Kidney (tissue), 14 donors: ENCODE data around the gene PLGRKT. TPM values are rescaled to one million over a fixed set of nuclear protein-coding genes. Genes with fewer than 3 reads are reported as not detected.
"Not testable (repeated sequence)": the region's sequence is repeated elsewhere in the genome, so short reads cannot be mapped to it uniquely, and the experiment has no call there.

Experiments
- DNase-seq, 5 donors: peaks; one replicate each; pipeline ENCODE4 v3.0.0-alpha.2; 2013 to 2020
- FAIRE-seq: peaks from 2 replicates; lab custom pipeline; 2012; peaks lifted over from hg19 to GRCh38; lab: Jason Lieb, UNC
- H3K27ac ChIP-seq, 2 donors: one replicate each; pipeline ENCODE4 v1.7.0; 2013; ENCODE audit warnings: low read depth in 2 of 2, low read length in 2 of 2, inconsistent platforms in 1 of 2
- H3K27me3 ChIP-seq: one replicate; pipeline ENCODE4 v1.7.1; 2013; ENCODE audit warnings: low read length, inconsistent platforms; ENCODE audit not compliant: control insufficient read depth, insufficient read depth
- H3K36me3 ChIP-seq, 3 donors: one replicate each; pipeline versions ENCODE4 v1.7.0 to v1.7.1; 2013; ENCODE audit warnings: low read length in 3 of 3, control low read depth in 1 of 3, inconsistent platforms in 1 of 3; ENCODE audit not compliant: insufficient read depth in 3 of 3, control insufficient read depth in 2 of 3
- H3K4me1 ChIP-seq, 3 donors: one replicate each; pipeline versions ENCODE4 v1.7.0 to v1.7.1; 2013; ENCODE audit warnings: low read length in 3 of 3, inconsistent platforms in 1 of 3, low read depth in 1 of 3; ENCODE audit not compliant: control insufficient read depth in 2 of 3, insufficient read depth in 2 of 3
- H3K4me3 ChIP-seq, 3 donors: one replicate each; pipeline versions ENCODE4 v1.7.0 to v1.8.1; 2013; ENCODE audit warnings: low read length in 3 of 3, control low read depth in 1 of 3, inconsistent platforms in 1 of 3
- H3K9ac ChIP-seq, 3 donors: one replicate each; pipeline versions ENCODE4 v1.7.0 to v1.7.1; 2013; ENCODE audit warnings: low read length in 3 of 3, control low read depth in 1 of 3, inconsistent platforms in 1 of 3
- H3K9me3 ChIP-seq, 3 donors: one replicate each; pipeline versions ENCODE4 v1.7.0 to v1.7.1; 2013; ENCODE audit warnings: low read length in 3 of 3, control low read depth in 1 of 3, inconsistent platforms in 1 of 3; ENCODE audit not compliant: control insufficient read depth in 2 of 3, insufficient read depth in 1 of 3
- intact Hi-C: fragments of 100-400 bp; cut with DNase I; formaldehyde crosslinking; loops from one replicate; pipeline ENCODE4 v1.11.1; 2022
- polyA plus RNA-seq: library from polyadenylated mRNA; stranded (reverse); fragments of 350-450 nt; fragmentation: Illumina TruSeq; extraction: RNeasy Lipid Tissue Mini Kit (QIAGEN cat#74804); gene quantifications from one replicate; pipeline ENCODE4 v1.2.3, GENCODE V29; 2014; ENCODE audit warnings: low read depth, low replicate concordance; ENCODE audit not compliant: insufficient read depth
- total RNA-seq: library from RNA; stranded (reverse); fragmentation: NEBNext Ultra II Directional; extraction: Animal tissue kit (Norgen Biotek cat#: 25700); gene quantifications from one replicate; pipeline ENCODE4 v1.2.1, GENCODE V29; 2021
- TF ChIP-seq, protein P1 (sequence below): IDR thresholded peaks from 3 replicates; pipeline ENCODE4 v1.5.1; 2012; ENCODE audit warnings: mild to moderate bottlenecking, moderate library complexity, borderline replicate concordance; ENCODE audit not compliant: insufficient read depth; ENCODE audit errors: extremely low read depth
- donor health status: control.
- donor health status: control.
- donor health status: control.
- donor health status: control.
- donor health status: control.
- donor health status: DM: yes; HTN: yes; CAD: no.
- donor health status: Normal renal cell carcinoma (clear cell type).

PLGRKT gene
- total and polyA plus RNA-seq, 2 donors from 2014 or later: 35.2 to 50.9 TPM

DNA sequence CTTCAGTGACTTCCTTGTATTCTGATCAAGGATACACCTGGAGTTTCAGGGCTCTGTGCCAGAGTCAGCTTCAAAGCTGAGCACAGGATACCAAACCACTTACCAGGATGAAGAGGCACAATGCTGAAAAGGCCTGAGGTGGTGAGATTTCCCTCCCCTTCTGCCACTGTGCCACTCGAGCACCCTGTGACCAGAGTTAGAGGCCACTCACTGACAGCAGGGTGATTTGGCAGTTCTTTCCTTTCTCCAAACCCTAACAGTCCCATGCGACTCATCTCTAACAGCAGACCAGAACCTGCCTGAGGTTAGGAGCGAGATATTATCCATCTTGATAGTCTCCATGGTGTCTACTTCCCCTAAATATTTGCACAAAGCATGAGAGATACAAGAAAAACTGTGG, 1.8 kb downstream of the PLGRKT start:
- Histone ChIP-seq H3K36me3 (peaks cover 0 to 7% (median 0%) of the 10 kb centered on the region in 3 donors), H3K9ac (no peak overlapping the region), H3K4me1 (peaks cover 0 to 9% (median 6%) of the 10 kb centered on the region in 3 donors), H3K9me3 (no peaks in the 10 kb centered on the region), H3K27ac (no peak overlapping the region), H3K4me3 (no peak overlapping the region), H3K27me3 (no peaks in the 10 kb centered on the region)
- TF ChIP-seq, protein P1, sequence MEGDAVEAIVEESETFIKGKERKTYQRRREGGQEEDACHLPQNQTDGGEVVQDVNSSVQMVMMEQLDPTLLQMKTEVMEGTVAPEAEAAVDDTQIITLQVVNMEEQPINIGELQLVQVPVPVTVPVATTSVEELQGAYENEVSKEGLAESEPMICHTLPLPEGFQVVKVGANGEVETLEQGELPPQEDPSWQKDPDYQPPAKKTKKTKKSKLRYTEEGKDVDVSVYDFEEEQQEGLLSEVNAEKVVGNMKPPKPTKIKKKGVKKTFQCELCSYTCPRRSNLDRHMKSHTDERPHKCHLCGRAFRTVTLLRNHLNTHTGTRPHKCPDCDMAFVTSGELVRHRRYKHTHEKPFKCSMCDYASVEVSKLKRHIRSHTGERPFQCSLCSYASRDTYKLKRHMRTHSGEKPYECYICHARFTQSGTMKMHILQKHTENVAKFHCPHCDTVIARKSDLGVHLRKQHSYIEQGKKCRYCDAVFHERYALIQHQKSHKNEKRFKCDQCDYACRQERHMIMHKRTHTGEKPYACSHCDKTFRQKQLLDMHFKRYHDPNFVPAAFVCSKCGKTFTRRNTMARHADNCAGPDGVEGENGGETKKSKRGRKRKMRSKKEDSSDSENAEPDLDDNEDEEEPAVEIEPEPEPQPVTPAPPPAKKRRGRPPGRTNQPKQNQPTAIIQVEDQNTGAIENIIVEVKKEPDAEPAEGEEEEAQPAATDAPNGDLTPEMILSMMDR: no peak
- no peak for DNase-seq
- no peak for FAIRE-seq
- intact Hi-C loops: no loop called here

DNA sequence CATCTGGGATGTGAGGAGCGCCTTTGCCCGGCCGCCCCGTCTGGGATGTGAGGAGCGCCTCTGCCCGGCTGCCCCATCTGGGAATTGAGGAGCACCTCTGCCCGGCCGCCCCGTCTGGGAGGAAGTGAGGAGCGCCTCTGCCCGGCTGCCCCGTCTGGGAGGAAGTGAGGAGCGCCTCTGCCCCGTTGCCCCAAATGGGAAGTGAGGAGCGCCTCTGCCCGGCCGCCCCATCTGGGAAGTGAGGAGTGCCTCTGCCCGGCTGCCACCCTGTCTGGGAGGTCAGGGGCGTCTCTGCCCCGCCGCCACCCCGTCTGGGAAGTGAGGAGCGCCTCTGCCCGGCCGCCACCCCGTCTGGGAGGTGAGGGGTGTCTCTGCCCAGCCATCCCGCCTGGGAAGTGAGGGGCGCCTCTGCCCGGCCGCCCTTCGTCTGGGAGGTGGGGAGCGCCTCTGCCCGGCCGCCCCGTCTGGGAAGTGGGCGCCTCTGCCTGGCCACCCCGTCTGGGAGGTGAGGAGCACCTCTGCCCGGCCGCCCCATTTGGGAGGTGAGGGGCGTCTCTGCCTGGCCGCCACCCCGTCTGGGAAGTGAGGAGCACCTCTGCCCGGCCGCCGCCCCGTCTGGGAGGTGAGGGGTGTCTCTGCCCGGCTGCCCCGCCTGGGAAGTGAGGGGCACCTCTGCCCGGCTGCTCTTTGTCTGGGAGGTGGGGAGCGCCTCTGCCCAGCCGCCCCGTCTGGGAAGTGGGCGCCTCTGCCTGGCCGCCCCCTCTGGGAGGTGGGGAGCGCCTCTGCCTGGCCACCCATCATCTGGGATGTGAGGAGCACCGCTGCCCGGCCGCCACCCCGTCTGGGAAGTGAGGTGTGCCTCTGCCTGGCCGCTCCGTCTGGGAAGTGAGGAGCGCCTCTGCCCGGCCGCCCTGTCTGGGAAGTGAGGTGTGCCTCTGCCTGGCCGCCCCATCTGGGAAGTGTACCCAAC, 3.6 kb downstream of the PLGRKT start:
- H3K27ac ChIP-seq, H3K27me3 ChIP-seq, H3K9me3 ChIP-seq, H3K4me3 ChIP-seq, H3K36me3 ChIP-seq, H3K4me1 ChIP-seq, H3K9ac ChIP-seq, intact Hi-C loops, FAIRE-seq: not testable (repeated sequence)
- peak in 1 of 5 donors; percentile 70 for DNase-seq

DNA sequence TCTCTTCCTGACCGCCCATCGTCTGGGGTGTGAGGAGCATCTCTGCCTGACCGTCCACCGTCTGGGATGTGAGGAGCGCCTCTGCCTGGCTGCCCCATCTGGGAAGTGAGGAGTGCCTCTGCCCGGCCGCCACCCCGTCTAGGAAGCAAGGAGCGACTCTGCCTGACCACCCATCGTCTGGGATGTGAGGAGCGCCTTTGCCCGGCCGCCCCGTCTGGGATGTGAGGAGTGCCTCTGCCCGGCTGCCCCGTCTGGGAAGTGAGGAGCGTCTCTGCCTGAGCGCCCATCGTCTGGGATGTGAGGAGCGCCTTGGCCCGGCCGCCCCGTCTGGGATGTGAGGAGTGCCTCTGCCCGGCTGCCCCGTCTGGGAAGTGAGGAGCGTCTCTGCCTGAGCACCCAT, 4.4 kb downstream of the PLGRKT start:
- H3K4me3 ChIP-seq, H3K4me1 ChIP-seq, H3K9ac ChIP-seq, FAIRE-seq, H3K9me3 ChIP-seq, H3K27me3 ChIP-seq, H3K27ac ChIP-seq, H3K36me3 ChIP-seq, intact Hi-C loops: not testable (repeated sequence)
- DNase-seq: peak in 1 of 5 donors; percentile 69

GRCh38 chr9:5432890-5433289, 4.8 kb downstream of the PLGRKT start:
- H3K4me1 ChIP-seq, H3K9me3 ChIP-seq, intact Hi-C loops, H3K36me3 ChIP-seq, H3K27me3 ChIP-seq, H3K9ac ChIP-seq, FAIRE-seq, H3K27ac ChIP-seq, H3K4me3 ChIP-seq: not testable (repeated sequence)
- DNase-seq: peak in 1 of 5 donors; percentile 55

- FAIRE-seq (no peak), DNase-seq (no peak)
- Histone ChIP-seq H3K27me3 (no peaks in the 10 kb centered on the region), H3K27ac (no peak overlapping the region), H3K9me3 (no peaks in the 10 kb centered on the region), H3K9ac (no peak overlapping the region), H3K36me3 (peaks cover 0 to 6% (median 0%) of the 10 kb centered on the region in 3 donors), H3K4me1 (no peaks in the 10 kb centered on the region), H3K4me3 (no peak overlapping the region)
- TF ChIP-seq, protein P1: no peak
- intact Hi-C loops: no loop called here
These were observed 6.8 kb downstream of the PLGRKT start for GRCh38 chr9:5430912-5431311.
